ENCODE measurements around the gene GRM1. TPM values are rescaled to one million over a fixed set of nuclear protein-coding genes. Genes with fewer than 3 reads are reported as not detected.
A peak's percentile ranks its signal among the peaks of the same experiment; 100 is the strongest.

Gene GRM1
- total RNA-seq, 1 donor from 2014 or later = not detected

GRCh38 chr6:146281651-146282362 lies 252.9 kb downstream of the GRM1 start:
- DNase-seq = no peak

GRCh38 chr6:146282837-146283236 lies 254.0 kb downstream of the GRM1 start:
- no peak for DNase-seq

- no peak for DNase-seq
Measured at GRCh38 chr6:146284311-146284710, 255.4 kb downstream of the GRM1 start.

GRCh38 chr6:146286961-146287360 lies 258.1 kb downstream of the GRM1 start:
- DNase-seq = peak; percentile 11

- no peak for DNase-seq
Measured at GRCh38 chr6:146287691-146288369, 259.0 kb downstream of the GRM1 start.

GRCh38 chr6:146289816-146290588 lies 261.1 kb downstream of the GRM1 start:
- peak; percentile 86 for DNase-seq

GRCh38 chr6:146290589-146290901 lies 261.7 kb downstream of the GRM1 start:
- no peak for DNase-seq

- DNase-seq = no peak
Measured at GRCh38 chr6:146292506-146292905, 263.6 kb downstream of the GRM1 start.

- no peak for DNase-seq
Measured at GRCh38 chr6:146295695-146296094, 266.8 kb downstream of the GRM1 start.

- no peak for DNase-seq
Measured at GRCh38 chr6:146297815-146298214, 269.0 kb downstream of the GRM1 start.

- no peak for DNase-seq
Measured at GRCh38 chr6:146300521-146300920, 271.7 kb downstream of the GRM1 start.

GRCh38 chr6:146301764-146302163 lies 272.9 kb downstream of the GRM1 start:
- no peak for DNase-seq

GRCh38 chr6:146302994-146303393 lies 274.1 kb downstream of the GRM1 start:
- DNase-seq = no peak

GRCh38 chr6:146304181-146304580 lies 275.3 kb downstream of the GRM1 start:
- DNase-seq = no peak

- peak; percentile 43 for DNase-seq
Measured at GRCh38 chr6:146305092-146305491, 276.2 kb downstream of the GRM1 start.

- DNase-seq = no peak
Measured at GRCh38 chr6:146305951-146306350, 277.1 kb downstream of the GRM1 start.

GRCh38 chr6:146310628-146311027 lies 281.8 kb downstream of the GRM1 start:
- no peak for DNase-seq

- DNase-seq = peak; percentile 7
Measured at GRCh38 chr6:146311079-146311478, 282.2 kb downstream of the GRM1 start.

GRCh38 chr6:146312608-146313007 lies 283.7 kb downstream of the GRM1 start:
- DNase-seq = no peak

- no peak for DNase-seq
Measured at GRCh38 chr6:146315381-146316174, 286.7 kb downstream of the GRM1 start.

- DNase-seq = no peak
Measured at GRCh38 chr6:146316175-146316495, 287.3 kb downstream of the GRM1 start.

GRCh38 chr6:146331013-146331412 lies 302.2 kb downstream of the GRM1 start:
- no peak for DNase-seq

- DNase-seq = no peak
Measured at GRCh38 chr6:146335336-146335735, 306.5 kb downstream of the GRM1 start.
